ENCODE results near the gene DACH1.

The DACH1 gene

GRCh38 chr13:71772361-71772760 is 94.6 kb downstream of the DACH1 start:
- DNase-seq: no peak

GRCh38 chr13:71771144-71771543 is 95.9 kb downstream of the DACH1 start:
- DNase-seq: no peak

GRCh38 chr13:71770710-71771109 is 96.3 kb downstream of the DACH1 start:
- DNase-seq: no peak

GRCh38 chr13:71768881-71769280 is 98.1 kb downstream of the DACH1 start:
- no peak for DNase-seq

GRCh38 chr13:71759651-71760511 is 107.1 kb downstream of the DACH1 start:
- no peak for DNase-seq

- no peak for DNase-seq
Measured at GRCh38 chr13:71758828-71759227, 108.2 kb downstream of the DACH1 start.

- no peak for DNase-seq
Measured at GRCh38 chr13:71754407-71754974, 112.5 kb downstream of the DACH1 start.

GRCh38 chr13:71752775-71753513 is 114.1 kb downstream of the DACH1 start:
- no peak for DNase-seq

GRCh38 chr13:71751073-71751472 is 115.9 kb downstream of the DACH1 start:
- no peak for DNase-seq

GRCh38 chr13:71730267-71730666 is 136.7 kb downstream of the DACH1 start:
- no peak for DNase-seq

- DNase-seq: no peak
Measured at GRCh38 chr13:71729441-71729840, 137.6 kb downstream of the DACH1 start.

- no peak for DNase-seq
Measured at GRCh38 chr13:71727662-71728061, 139.3 kb downstream of the DACH1 start.

- DNase-seq: no peak
Measured at GRCh38 chr13:71727042-71727441, 140.0 kb downstream of the DACH1 start.

GRCh38 chr13:71722206-71722605 is 144.8 kb downstream of the DACH1 start:
- DNase-seq: no peak

GRCh38 chr13:71721104-71721503 is 145.9 kb downstream of the DACH1 start:
- DNase-seq: no peak

- DNase-seq: no peak
Measured at GRCh38 chr13:71718931-71719330, 148.1 kb downstream of the DACH1 start.

- no peak for DNase-seq
Measured at GRCh38 chr13:71714802-71715375, 152.1 kb downstream of the DACH1 start.

GRCh38 chr13:71712988-71713653 is 153.9 kb downstream of the DACH1 start:
- DNase-seq: peak; percentile 24

GRCh38 chr13:71704656-71705055 is 162.3 kb downstream of the DACH1 start:
- peak; percentile 32 for DNase-seq

GRCh38 chr13:71703138-71703537 is 163.9 kb downstream of the DACH1 start:
- no peak for DNase-seq

GRCh38 chr13:71702253-71702652 is 164.8 kb downstream of the DACH1 start:
- no peak for DNase-seq

- no peak for DNase-seq
Measured at GRCh38 chr13:71701741-71702140, 165.3 kb downstream of the DACH1 start.

- no peak for DNase-seq
Measured at GRCh38 chr13:71699342-71699741, 167.7 kb downstream of the DACH1 start.

All from hematopoietic multipotent progenitor cell treated with erythropoietin and hydrocortisone succinate and interleukin-3 and kit ligand, for 4 days (in vitro differentiated cells).